Gastrocnemius medialis (tissue), 4 donors: Measurements from ENCODE around the gene GAS6. TPM values are rescaled to one million over a fixed set of nuclear protein-coding genes. Genes with fewer than 3 reads are reported as not detected.
"Not testable (repeated sequence)": the region's sequence is repeated elsewhere in the genome, so short reads cannot be mapped to it uniquely, and the experiment has no call there.

Experiments
- ATAC-seq, 2 donors: fragments of 150-250 bp; one replicate each; pipeline ENCODE4 v1.9.1; 2016
- DNase-seq, 2 donors: peaks; one replicate each; pipeline ENCODE4 v3.0.0-alpha.2; 2019
- H3K27ac ChIP-seq, 4 donors: fragments of 200-600 bp; sonication (generic); 1 replicate in 1 of 4; 2 replicates in 3 of 4; pipeline ENCODE4 v1.5.1; 2016 to 2018; ENCODE audit warnings: mild to moderate bottlenecking in 2 of 4, moderate library complexity in 1 of 4
- H3K27me3 ChIP-seq, 3 donors: fragments of 200-600 bp; sonication (generic) in 2 of 3; 1 replicate in 1 of 3; 2 replicates in 2 of 3; pipeline versions ENCODE4 v1.5.1 to v1.6.0; 2016 to 2019; ENCODE audit warnings: mild to moderate bottlenecking in 1 of 3, moderate library complexity in 1 of 3
- H3K36me3 ChIP-seq, 2 donors: fragments of 200-600 bp; sonication (generic) in 1 of 2; one replicate each; pipeline ENCODE4 v1.5.1; 2017 to 2018
- H3K4me1 ChIP-seq, 2 donors: fragments of 200-600 bp; sonication (generic) in 1 of 2; one replicate each; pipeline ENCODE4 v1.5.1; 2016 to 2017; ENCODE audit warnings: mild to moderate bottlenecking in 2 of 2
- H3K4me3 ChIP-seq, 4 donors: fragments of 200-600 bp; sonication (generic) in 3 of 4; 1 replicate in 1 of 4; 2 replicates in 3 of 4; pipeline ENCODE4 v1.5.1; 2016 to 2019; ENCODE audit warnings: mild to moderate bottlenecking in 2 of 4
- H3K9me3 ChIP-seq, 3 donors: fragments of 200-600 bp; sonication (generic) in 2 of 3; 1 replicate in 1 of 3; 2 replicates in 2 of 3; pipeline ENCODE4 v1.5.1; 2016 to 2019
- CTCF ChIP-seq, 5 experiments: fragments of 450-650 bp in 3 of 5; fragments of 200-600 bp in 2 of 5; sonication (generic) in 2 of 5; IDR thresholded peaks in 4 of 5; conservative IDR thresholded peaks in 1 of 5; 1 replicate in 4 of 5; 2 replicates in 1 of 5; pipeline ENCODE4 v1.5.1; 2016 to 2019; ENCODE audit warnings: antibody characterized with exemption in 5 of 5, mild to moderate bottlenecking in 3 of 5, moderate library complexity in 3 of 5
- POLR2A ChIP-seq, 2 donors: fragments of 450-650 bp; IDR thresholded peaks; one replicate each; pipeline ENCODE4 v1.6.1; 2017; ENCODE audit warnings: antibody characterized with exemption in 2 of 2, mild to moderate bottlenecking in 2 of 2, moderate library complexity in 2 of 2
- in situ Hi-C, 4 donors: fragments of 200-750 bp; cut with MboI; loops; one replicate each; pipeline versions ENCODE4 v1.15.0 to v1.8.0; 2017; ENCODE audit warnings: low sequenced_read_pairs in 4 of 4
- intact Hi-C: fragments of 100-400 bp; cut with DNase I; formaldehyde crosslinking; loops from one replicate; pipeline ENCODE4 v1.15.1; 2023; ENCODE audit warnings: low total_unique reads
- total RNA-seq, 4 donors: library from RNA; depleted of rRNA; stranded (reverse); fragments of >200 nt; gene quantifications; one replicate each; pipeline versions ENCODE4 v1.1.0 to v1.2.3, GENCODE V29; 2016

The GAS6 gene
- total RNA-seq, 4 donors from 2014 or later = 68.6 to 122 (median 86.3) TPM

- intact Hi-C loops = loop anchor here (10.0 kb wide), 1 partner anchor 302 kb away; the partner anchor contains the start of gene RASA3
- no peaks in the 10 kb centered on the region for H3K27me3 ChIP-seq
- ATAC-seq (no peak), DNase-seq (no peak)
- H3K4me1 ChIP-seq = peaks cover 14% of the 10 kb centered on the region in 2 donors
- in situ Hi-C loops = no loop called here
- H3K4me3 ChIP-seq = no peak overlapping the region
- peak overlapping the region in 1 of 4 donors; percentile 27 for H3K27ac ChIP-seq
- H3K9me3 ChIP-seq = no peaks in the 10 kb centered on the region
- TF ChIP-seq CTCF (IDR thresholded peaks at IDR 0.05 in 4 of 5, conservative IDR thresholded peaks at IDR 0.05 in 1 of 5) = no peak
- TF ChIP-seq POLR2A (IDR thresholded peaks at IDR 0.05) = no peak
- peaks cover 0 to 36% of the 10 kb centered on the region in 2 donors for H3K36me3 ChIP-seq
Observed at GRCh38 chr13:113833111-113833830, 30.6 kb downstream of the GAS6 start.

GRCh38 chr13:113832631-113833030 lies 31.2 kb downstream of the GAS6 start:
- H3K4me3 ChIP-seq = no peak overlapping the region
- DNase-seq (no peak), ATAC-seq (no peak)
- peaks cover 9 to 10% of the 10 kb centered on the region in 2 donors for H3K4me1 ChIP-seq
- TF ChIP-seq POLR2A (IDR thresholded peaks at IDR 0.05) = no peak
- no peak for TF ChIP-seq CTCF (IDR thresholded peaks at IDR 0.05 in 4 of 5, conservative IDR thresholded peaks at IDR 0.05 in 1 of 5)
- in situ Hi-C loops = no loop called here
- peak overlapping the region in 3 of 4 donors; percentile 27 to 60 (median 33) for H3K27ac ChIP-seq
- no peaks in the 10 kb centered on the region for H3K27me3 ChIP-seq
- peaks cover 0 to 43% of the 10 kb centered on the region in 2 donors for H3K36me3 ChIP-seq
- no peaks in the 10 kb centered on the region for H3K9me3 ChIP-seq
- intact Hi-C loops = loop anchor here (10.0 kb wide), 1 partner anchor 302 kb away; the partner anchor contains the start of gene RASA3

- intact Hi-C loops (loop anchor here (10.0 kb wide), 1 partner anchor 303 kb away; the partner anchor contains the start of gene RASA3), in situ Hi-C loops (no loop called here)
- Histone ChIP-seq H3K27ac (peak overlapping the region in 3 of 4 donors; percentile 27 to 60 (median 33)), H3K4me3 (no peak overlapping the region), H3K4me1 (peaks cover 5% of the 10 kb centered on the region in 2 donors), H3K36me3 (peaks cover 0 to 47% of the 10 kb centered on the region in 2 donors), H3K27me3 (no peaks in the 10 kb centered on the region), H3K9me3 (no peaks in the 10 kb centered on the region)
- peak in 1 of 2 donors; percentile 46 for DNase-seq
- TF ChIP-seq POLR2A (IDR thresholded peaks at IDR 0.05) (no peak), CTCF (IDR thresholded peaks at IDR 0.05 in 4 of 5, conservative IDR thresholded peaks at IDR 0.05 in 1 of 5) (no peak)
- ATAC-seq = peak; percentile 45 to 55
Observed at GRCh38 chr13:113832205-113832604, 31.7 kb downstream of the GAS6 start.

- Histone ChIP-seq H3K9me3 (no peaks in the 10 kb centered on the region), H3K36me3 (peaks cover 0 to 54% of the 10 kb centered on the region in 2 donors), H3K27me3 (no peaks in the 10 kb centered on the region), H3K27ac (no peak overlapping the region), H3K4me3 (no peak overlapping the region), H3K4me1 (no peaks in the 10 kb centered on the region)
- DNase-seq (no peak), ATAC-seq (no peak)
- TF ChIP-seq CTCF (IDR thresholded peaks at IDR 0.05 in 4 of 5, conservative IDR thresholded peaks at IDR 0.05 in 1 of 5) = no peak
- no peak for TF ChIP-seq POLR2A (IDR thresholded peaks at IDR 0.05)
- intact Hi-C loops (loop anchor here (10.0 kb wide), 1 partner anchor 304 kb away; the partner anchor contains the start of gene RASA3), in situ Hi-C loops (no loop called here)
Observed at GRCh38 chr13:113831061-113831460, 32.8 kb downstream of the GAS6 start.

- H3K9me3 ChIP-seq, H3K4me1 ChIP-seq, in situ Hi-C loops, H3K27ac ChIP-seq, H3K4me3 ChIP-seq, DNase-seq, H3K27me3 ChIP-seq, ATAC-seq: not testable (repeated sequence)
- intact Hi-C loops = loop anchor here (10.0 kb wide), 1 partner anchor 304 kb away; the partner anchor contains the start of gene RASA3
- peaks cover 0 to 54% of the 10 kb centered on the region in 2 donors for H3K36me3 ChIP-seq
Observed at GRCh38 chr13:113830426-113830950, 33.4 kb downstream of the GAS6 start.
